ENCODE measurements around the gene JOSD1.

- no peak for TF ChIP-seq CTCF (IDR thresholded peaks at IDR 0.05; ENCODE audit: extremely low read depth in 1 of 2, insufficient read depth in 1 of 2, low read depth in 1 of 2, low read length in 2 of 2)
- no peak for TF ChIP-seq JUN (IDR thresholded peaks at IDR 0.05; ENCODE audit: borderline replicate concordance, insufficient read depth, insufficient read length, low read depth)
- no peak for TF ChIP-seq POLR2A (IDR thresholded peaks at IDR 0.05; ENCODE audit: low read depth, low read length)
Measured at GRCh38 chr22:38641476-38642040, 59.2 kb downstream of the JOSD1 start.
